Kidney tubule cell (primary cell): ENCODE data around the gene RNF41.
A peak's percentile ranks its signal among the peaks of the same experiment; 100 is the strongest.
"Not testable (repeated sequence)": the region's sequence is repeated elsewhere in the genome, so short reads cannot be mapped to it uniquely, and the experiment has no call there.

Source experiments
- DNase-seq: peaks from one replicate; pipeline ENCODE4 v3.0.0-alpha.2; 2018; ENCODE audit warnings: low spot score

Gene RNF41

GRCh38 chr12:56221757-56222530 is at the start of gene RNF41:
RNF41 (minus strand) TSS chr12:56221922; CDS start chr12:56214047, 7,875 bp downstream.
- peak; percentile 98 for DNase-seq

- DNase-seq: peak; percentile 29
Observed at GRCh38 chr12:56271031-56271430, 49.3 kb upstream of the RNF41 start.

- DNase-seq: no peak
Observed at GRCh38 chr12:56267443-56268071, 45.8 kb upstream of the RNF41 start.

GRCh38 chr12:56266693-56267442 is 45.1 kb upstream of the RNF41 start, which contains the start of gene COQ10A:
COQ10A (plus strand) TSS chr12:56266942; CDS start chr12:56267119, 177 bp downstream.
- peak; percentile 89 for DNase-seq

GRCh38 chr12:56266068-56266692 is 44.5 kb upstream of the RNF41 start:
- not testable (repeated sequence) for DNase-seq

GRCh38 chr12:56262955-56263354 is 41.2 kb upstream of the RNF41 start:
- DNase-seq: not testable (repeated sequence)

- DNase-seq: peak; percentile 95
Observed at GRCh38 chr12:56261503-56262232, 39.9 kb upstream of the RNF41 start.

- no peak for DNase-seq
Observed at GRCh38 chr12:56260921-56261320, 39.2 kb upstream of the RNF41 start.

- no peak for DNase-seq
Observed at GRCh38 chr12:56260380-56260779, 38.7 kb upstream of the RNF41 start.

GRCh38 chr12:56258820-56259183 is 37.1 kb upstream of the RNF41 start:
- DNase-seq: no peak

- peak; percentile 76 for DNase-seq
Observed at GRCh38 chr12:56258068-56258819, 36.5 kb upstream of the RNF41 start, which contains the start of gene ANKRD52. ANKRD52 (minus strand) TSS chr12:56258384; CDS start chr12:56258269, 115 bp downstream.

GRCh38 chr12:56257491-56258067 is 35.9 kb upstream of the RNF41 start:
- peak; percentile 43 for DNase-seq

- DNase-seq: no peak
Observed at GRCh38 chr12:56257071-56257470, 35.3 kb upstream of the RNF41 start.

- DNase-seq: peak; percentile 72
Observed at GRCh38 chr12:56256326-56256960, 34.7 kb upstream of the RNF41 start.

GRCh38 chr12:56255671-56256070 is 33.9 kb upstream of the RNF41 start:
- no peak for DNase-seq

GRCh38 chr12:56253091-56253490 is 31.4 kb upstream of the RNF41 start:
- DNase-seq: no peak

GRCh38 chr12:56252649-56253048 is 30.9 kb upstream of the RNF41 start:
- DNase-seq: no peak

GRCh38 chr12:56248711-56249110 is 27.0 kb upstream of the RNF41 start:
- DNase-seq: no peak

- DNase-seq: no peak
Observed at GRCh38 chr12:56247923-56248322, 26.2 kb upstream of the RNF41 start.

GRCh38 chr12:56244494-56244893 is 22.8 kb upstream of the RNF41 start:
- no peak for DNase-seq
